ENCODE measurements around the gene C22orf15. TPM values are rescaled to one million over a fixed set of nuclear protein-coding genes. Genes with fewer than 3 reads are reported as not detected.
"Not testable (repeated sequence)": the region's sequence is repeated elsewhere in the genome, so short reads cannot be mapped to it uniquely, and the experiment has no call there.

C22orf15 gene
- total RNA-seq, 1 donor from 2014 or later: not detected

DNA sequence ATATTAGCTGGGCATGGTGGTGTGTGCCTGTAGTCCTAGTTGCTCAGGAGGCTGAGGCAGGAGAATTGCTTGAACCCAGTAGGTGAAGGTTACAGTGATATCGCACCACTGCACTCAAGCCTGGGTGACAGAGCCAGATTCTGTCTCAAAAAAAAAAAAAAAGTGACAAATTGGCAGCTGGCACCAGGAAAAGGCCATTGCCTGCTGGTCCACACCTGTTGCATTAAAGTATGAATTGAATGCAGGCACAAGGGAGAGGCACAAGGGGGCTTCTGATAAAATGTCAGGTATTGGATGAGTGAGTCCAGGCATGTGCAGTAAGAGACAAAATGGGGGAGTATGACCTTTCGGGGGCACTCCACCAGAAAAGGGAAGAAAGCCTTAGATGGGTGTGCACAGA lies 40.1 kb upstream of the C22orf15 start:
- Histone ChIP-seq H3K9ac (ENCODE audit: low read depth in 1 of 3, low read length in 3 of 3) (no peak overlapping the region), H3K9me3 (ENCODE audit: control insufficient read depth in 3 of 3, low read length in 3 of 3) (no peaks in the 10 kb centered on the region), H3K27me3 (ENCODE audit: control insufficient read depth in 3 of 3, insufficient read depth in 3 of 3, low read length in 3 of 3) (no peaks in the 10 kb centered on the region), H3K4me1 (ENCODE audit: control insufficient read depth in 3 of 3, insufficient read depth in 3 of 3, low read length in 3 of 3) (peaks cover 0 to 4% (median under 1%) of the 10 kb centered on the region in 3 donors), H3K27ac (ENCODE audit: low read depth, low read length) (no peak overlapping the region), H3K4me3 (ENCODE audit: low read length in 3 of 3) (no peak overlapping the region), H3K36me3 (ENCODE audit: control insufficient read depth in 3 of 3, insufficient read depth in 3 of 3, low read length in 3 of 3) (no peaks in the 10 kb centered on the region)

DNA sequence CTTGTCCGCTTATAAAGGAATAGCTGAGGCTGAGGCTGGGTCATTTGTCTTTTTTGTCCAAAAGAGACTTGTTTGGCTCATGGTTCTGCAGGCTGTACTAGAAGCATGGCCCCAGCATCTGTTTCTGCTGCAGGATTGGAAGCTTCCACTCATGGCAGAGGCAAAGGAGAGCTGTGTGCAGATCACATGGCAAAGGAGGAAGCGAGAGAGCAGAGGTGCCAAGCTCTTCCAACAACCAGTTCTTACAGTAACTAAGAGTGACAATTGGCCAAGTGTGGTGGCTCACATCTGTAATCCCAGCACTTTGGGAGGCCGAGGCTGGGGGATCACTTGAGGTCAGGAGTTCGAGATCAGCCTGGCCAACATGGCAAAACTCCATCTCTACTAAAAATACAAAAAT lies 34.7 kb upstream of the C22orf15 start:
- not testable (repeated sequence) for H3K9me3 ChIP-seq (ENCODE audit: control insufficient read depth in 3 of 3, low read length in 3 of 3); H3K4me1 ChIP-seq (ENCODE audit: control insufficient read depth in 3 of 3, insufficient read depth in 3 of 3, low read length in 3 of 3); H3K27ac ChIP-seq (ENCODE audit: low read depth, low read length)

DNA sequence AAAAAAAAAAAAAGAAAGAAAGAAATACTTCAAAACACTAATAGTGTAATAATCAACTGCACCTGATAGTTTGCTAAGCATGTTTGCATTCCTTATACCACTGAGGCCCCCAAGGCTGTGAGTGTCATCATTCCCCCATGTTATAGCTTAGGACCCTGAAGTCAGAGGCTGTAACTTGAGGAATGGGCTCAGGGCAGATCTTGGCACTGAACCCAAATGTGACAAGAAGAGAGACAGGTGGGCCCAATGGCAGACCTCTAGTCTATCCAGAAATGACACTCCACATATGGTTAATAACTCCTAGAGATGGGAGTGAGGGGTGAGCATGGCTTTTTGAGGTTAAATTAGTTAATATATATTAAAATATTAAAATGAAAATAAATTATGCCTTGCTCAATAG lies 25.1 kb upstream of the C22orf15 start:
- Histone ChIP-seq H3K9ac (ENCODE audit: low read depth in 1 of 3, low read length in 3 of 3) (no peak overlapping the region), H3K4me1 (ENCODE audit: control insufficient read depth in 3 of 3, insufficient read depth in 3 of 3, low read length in 3 of 3) (peaks cover 7 to 12% (median 7%) of the 10 kb centered on the region in 3 donors), H3K9me3 (ENCODE audit: control insufficient read depth in 3 of 3, low read length in 3 of 3) (no peaks in the 10 kb centered on the region), H3K27ac (ENCODE audit: low read depth, low read length) (no peak overlapping the region), H3K4me3 (ENCODE audit: low read length in 3 of 3) (no peak overlapping the region), H3K36me3 (ENCODE audit: control insufficient read depth in 3 of 3, insufficient read depth in 3 of 3, low read length in 3 of 3) (peaks cover 0 to 5% (median 3%) of the 10 kb centered on the region in 3 donors), H3K27me3 (ENCODE audit: control insufficient read depth in 3 of 3, insufficient read depth in 3 of 3, low read length in 3 of 3) (no peaks in the 10 kb centered on the region)

More for the DNA sequence above, 34.7 kb upstream of the C22orf15 start:
- not testable (repeated sequence) for H3K9ac ChIP-seq (ENCODE audit: low read depth in 1 of 3, low read length in 3 of 3); H3K36me3 ChIP-seq (ENCODE audit: control insufficient read depth in 3 of 3, insufficient read depth in 3 of 3, low read length in 3 of 3); H3K27me3 ChIP-seq (ENCODE audit: control insufficient read depth in 3 of 3, insufficient read depth in 3 of 3, low read length in 3 of 3); H3K4me3 ChIP-seq (ENCODE audit: low read length in 3 of 3)

DNA sequence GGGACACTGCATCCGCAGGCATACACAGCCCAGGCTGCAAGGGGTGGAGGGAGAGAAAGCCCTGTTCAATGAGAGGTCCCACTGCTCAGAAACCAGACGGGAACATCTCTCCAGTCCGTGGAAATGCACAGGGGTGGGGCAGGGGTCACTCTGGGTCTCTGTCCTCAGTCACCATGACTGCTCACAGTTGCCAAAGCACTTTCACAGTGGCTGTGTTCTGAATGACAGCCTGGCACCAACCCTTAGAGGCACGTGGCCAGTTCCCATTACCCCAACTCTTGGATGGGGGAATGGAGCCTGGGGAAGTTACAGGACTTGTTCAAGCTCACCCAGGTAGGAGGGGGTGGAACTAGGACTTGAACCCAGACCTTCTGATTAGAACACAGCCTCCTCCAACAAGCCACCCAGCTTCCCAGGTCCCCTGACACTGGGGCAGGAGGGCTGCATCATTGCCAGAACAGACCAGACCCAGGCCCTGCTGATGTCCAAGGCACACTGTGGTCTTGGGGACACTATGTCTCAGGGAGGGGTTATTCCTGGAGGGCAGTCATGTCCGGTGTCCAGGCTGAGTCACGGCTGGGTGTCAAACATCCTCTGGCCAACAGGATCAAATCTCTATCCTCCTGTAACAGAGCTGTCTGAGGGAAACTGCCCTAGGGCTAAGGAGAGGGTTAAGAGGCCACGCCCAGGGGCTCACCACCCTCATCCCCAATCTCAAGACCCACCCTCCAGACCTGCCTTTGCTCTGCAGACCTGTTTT lies 20.1 kb upstream of the C22orf15 start:
- Histone ChIP-seq H3K4me1 (ENCODE audit: control insufficient read depth in 3 of 3, insufficient read depth in 3 of 3, low read length in 3 of 3) (peaks cover 18 to 26% (median 20%) of the 10 kb centered on the region in 3 donors), H3K9ac (ENCODE audit: low read depth in 1 of 3, low read length in 3 of 3) (peak overlapping the region; percentile 40 to 60 (median 40)), H3K36me3 (ENCODE audit: control insufficient read depth in 3 of 3, insufficient read depth in 3 of 3, low read length in 3 of 3) (peaks cover 15 to 29% (median 25%) of the 10 kb centered on the region in 3 donors), H3K27ac (ENCODE audit: low read depth, low read length) (peak overlapping the region; percentile 64), H3K4me3 (ENCODE audit: low read length in 3 of 3) (peak overlapping the region in 2 of 3 donors; percentile 3), H3K27me3 (ENCODE audit: control insufficient read depth in 3 of 3, insufficient read depth in 3 of 3, low read length in 3 of 3) (no peaks in the 10 kb centered on the region), H3K9me3 (ENCODE audit: control insufficient read depth in 3 of 3, low read length in 3 of 3) (no peaks in the 10 kb centered on the region)

DNA sequence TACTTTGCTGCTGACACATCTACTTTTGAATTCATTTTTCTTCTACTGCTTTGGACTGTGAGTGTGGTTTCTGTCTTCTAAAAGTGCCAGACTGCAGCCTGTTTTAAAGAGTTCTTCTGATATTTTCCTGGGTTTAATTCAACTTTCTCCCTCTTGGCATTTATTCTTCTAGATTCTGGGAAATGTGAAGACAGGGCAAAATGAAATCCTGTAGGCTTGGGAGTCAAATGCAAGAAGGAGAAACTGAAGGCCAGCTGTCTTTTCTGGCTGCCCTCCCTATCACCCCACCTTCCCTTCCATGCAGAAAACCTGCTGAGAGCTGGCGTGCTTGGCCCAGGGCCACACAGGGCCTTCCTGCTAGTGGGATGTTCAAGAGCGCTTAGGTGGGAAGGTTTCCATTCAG lies 19.5 kb upstream of the C22orf15 start:
- H3K27me3 ChIP-seq (ENCODE audit: control insufficient read depth in 3 of 3, insufficient read depth in 3 of 3, low read length in 3 of 3): no peaks in the 10 kb centered on the region
- H3K36me3 ChIP-seq (ENCODE audit: control insufficient read depth in 3 of 3, insufficient read depth in 3 of 3, low read length in 3 of 3): peaks cover 15 to 29% (median 25%) of the 10 kb centered on the region in 3 donors
- H3K4me3 ChIP-seq (ENCODE audit: low read length in 3 of 3): peak overlapping the region in 2 of 3 donors; percentile 3
- peaks cover 18 to 26% (median 20%) of the 10 kb centered on the region in 3 donors for H3K4me1 ChIP-seq (ENCODE audit: control insufficient read depth in 3 of 3, insufficient read depth in 3 of 3, low read length in 3 of 3)
- peak overlapping the region in 1 of 3 donors; percentile 60 for H3K9ac ChIP-seq (ENCODE audit: low read depth in 1 of 3, low read length in 3 of 3)
- H3K9me3 ChIP-seq (ENCODE audit: control insufficient read depth in 3 of 3, low read length in 3 of 3): no peaks in the 10 kb centered on the region
- peak overlapping the region; percentile 64 for H3K27ac ChIP-seq (ENCODE audit: low read depth, low read length)

DNA sequence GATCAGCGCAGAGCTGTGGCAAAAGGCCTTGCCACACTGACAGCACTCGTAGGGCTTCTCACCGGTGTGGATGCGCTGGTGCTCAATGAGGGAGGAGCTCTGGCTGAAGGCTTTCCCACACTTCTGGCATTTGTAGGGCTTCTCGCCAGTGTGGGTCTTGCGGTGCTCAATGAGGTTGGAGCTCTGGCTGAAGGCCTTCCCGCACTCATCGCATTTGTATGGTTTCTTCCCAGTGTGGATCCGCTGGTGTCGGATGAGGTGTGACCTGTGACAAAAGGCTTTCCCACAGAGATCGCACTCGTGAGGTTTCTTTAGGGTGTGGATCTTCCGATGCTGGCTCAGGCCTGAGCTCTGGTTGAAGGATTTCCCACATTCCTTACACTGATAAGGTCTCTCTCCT lies 18.8 kb upstream of the C22orf15 start:
- peaks cover 15 to 29% (median 25%) of the 10 kb centered on the region in 3 donors for H3K36me3 ChIP-seq (ENCODE audit: control insufficient read depth in 3 of 3, insufficient read depth in 3 of 3, low read length in 3 of 3)
- H3K9me3 ChIP-seq (ENCODE audit: control insufficient read depth in 3 of 3, low read length in 3 of 3): no peaks in the 10 kb centered on the region
- H3K27ac ChIP-seq (ENCODE audit: low read depth, low read length): no peak overlapping the region
- H3K9ac ChIP-seq (ENCODE audit: low read depth in 1 of 3, low read length in 3 of 3): peak overlapping the region in 1 of 3 donors; percentile 60
- H3K4me3 ChIP-seq (ENCODE audit: low read length in 3 of 3): no peak overlapping the region
- peaks cover 18 to 26% (median 20%) of the 10 kb centered on the region in 3 donors for H3K4me1 ChIP-seq (ENCODE audit: control insufficient read depth in 3 of 3, insufficient read depth in 3 of 3, low read length in 3 of 3)
- no peaks in the 10 kb centered on the region for H3K27me3 ChIP-seq (ENCODE audit: control insufficient read depth in 3 of 3, insufficient read depth in 3 of 3, low read length in 3 of 3)

DNA sequence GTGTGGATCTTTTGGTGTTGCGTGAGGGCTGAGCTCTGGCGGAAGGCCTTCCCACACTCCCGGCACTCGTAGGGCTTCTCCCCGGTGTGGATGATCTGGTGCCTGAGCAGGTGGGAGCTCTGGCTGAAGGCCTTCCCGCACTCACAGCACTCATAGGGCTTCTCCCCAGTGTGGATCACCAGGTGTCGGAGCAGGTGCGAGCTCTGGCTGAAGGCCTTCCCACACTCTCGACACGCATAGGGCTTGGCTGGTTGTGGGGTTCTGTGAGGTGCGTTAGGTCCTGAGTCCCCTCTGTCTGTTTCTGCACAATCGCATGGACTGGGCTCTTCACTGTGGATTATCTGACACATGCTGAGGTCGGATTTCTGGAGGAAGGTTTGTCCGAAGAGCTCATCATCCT lies 18.3 kb upstream of the C22orf15 start:
- H3K36me3 ChIP-seq (ENCODE audit: control insufficient read depth in 3 of 3, insufficient read depth in 3 of 3, low read length in 3 of 3): peaks cover 15 to 29% (median 25%) of the 10 kb centered on the region in 3 donors
- H3K27ac ChIP-seq (ENCODE audit: low read depth, low read length): no peak overlapping the region
- H3K4me1 ChIP-seq (ENCODE audit: control insufficient read depth in 3 of 3, insufficient read depth in 3 of 3, low read length in 3 of 3): peaks cover 18 to 26% (median 20%) of the 10 kb centered on the region in 3 donors
- H3K9ac ChIP-seq (ENCODE audit: low read depth in 1 of 3, low read length in 3 of 3): no peak overlapping the region
- H3K9me3 ChIP-seq (ENCODE audit: control insufficient read depth in 3 of 3, low read length in 3 of 3): no peaks in the 10 kb centered on the region
- H3K4me3 ChIP-seq (ENCODE audit: low read length in 3 of 3): no peak overlapping the region
- no peaks in the 10 kb centered on the region for H3K27me3 ChIP-seq (ENCODE audit: control insufficient read depth in 3 of 3, insufficient read depth in 3 of 3, low read length in 3 of 3)

DNA sequence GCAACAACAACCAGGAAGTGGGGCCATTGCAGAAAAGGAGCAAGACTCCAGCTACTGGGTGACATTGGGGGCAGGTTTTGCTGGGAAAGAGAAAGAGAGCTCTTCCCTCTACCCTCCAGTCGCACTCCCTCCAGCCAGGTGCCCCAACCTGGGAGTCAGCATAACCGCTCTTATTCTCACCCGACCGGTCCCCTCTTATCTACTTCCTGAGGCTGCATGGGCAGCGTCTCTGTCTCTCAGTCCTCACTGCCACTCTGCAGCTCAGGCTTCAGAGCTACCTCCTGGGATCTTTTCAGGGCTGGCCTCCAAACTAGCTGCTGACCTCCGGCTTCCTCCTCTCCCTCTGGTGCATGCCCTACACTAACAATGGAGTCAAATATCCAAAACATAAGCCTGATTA lies 17.0 kb upstream of the C22orf15 start:
- H3K4me1 ChIP-seq (ENCODE audit: control insufficient read depth in 3 of 3, insufficient read depth in 3 of 3, low read length in 3 of 3): peaks cover 18 to 31% (median 30%) of the 10 kb centered on the region in 3 donors
- no peaks in the 10 kb centered on the region for H3K27me3 ChIP-seq (ENCODE audit: control insufficient read depth in 3 of 3, insufficient read depth in 3 of 3, low read length in 3 of 3)
- no peak overlapping the region for H3K27ac ChIP-seq (ENCODE audit: low read depth, low read length)
- peaks cover 15 to 28% (median 25%) of the 10 kb centered on the region in 3 donors for H3K36me3 ChIP-seq (ENCODE audit: control insufficient read depth in 3 of 3, insufficient read depth in 3 of 3, low read length in 3 of 3)
- no peaks in the 10 kb centered on the region for H3K9me3 ChIP-seq (ENCODE audit: control insufficient read depth in 3 of 3, low read length in 3 of 3)
- H3K4me3 ChIP-seq (ENCODE audit: low read length in 3 of 3): no peak overlapping the region
- H3K9ac ChIP-seq (ENCODE audit: low read depth in 1 of 3, low read length in 3 of 3): no peak overlapping the region

DNA sequence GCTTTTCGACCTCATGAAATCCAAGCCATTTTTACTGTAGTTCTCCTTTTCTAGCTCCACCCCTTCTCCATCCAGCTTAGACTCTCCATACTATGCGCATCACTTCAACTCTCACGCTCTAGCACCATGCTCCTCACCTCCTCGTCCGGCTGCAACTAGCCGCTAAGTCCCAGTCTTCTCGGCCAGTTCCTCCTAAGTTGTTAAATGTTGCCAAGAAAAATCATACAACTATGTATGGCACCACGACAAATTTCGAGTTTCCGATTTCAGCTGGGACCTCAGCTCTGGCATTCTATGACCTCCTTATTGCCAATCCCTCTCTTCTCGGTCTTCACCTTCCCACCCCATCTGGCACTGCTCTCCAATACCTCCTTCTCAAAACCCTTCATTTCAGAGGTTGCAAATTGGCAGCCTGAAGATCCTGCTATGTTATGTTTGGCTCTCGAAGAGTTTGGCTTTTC lies 12.9 kb upstream of the C22orf15 start:
- H3K27ac ChIP-seq (ENCODE audit: low read depth, low read length): peak overlapping the region; percentile 79
- H3K4me3 ChIP-seq (ENCODE audit: low read length in 3 of 3): peak overlapping the region in 2 of 3 donors; percentile 56 to 84
- H3K27me3 ChIP-seq (ENCODE audit: control insufficient read depth in 3 of 3, insufficient read depth in 3 of 3, low read length in 3 of 3): no peaks in the 10 kb centered on the region
- no peak overlapping the region for H3K9ac ChIP-seq (ENCODE audit: low read depth in 1 of 3, low read length in 3 of 3)
- peaks cover 1 to 4% (median 3%) of the 10 kb centered on the region in 3 donors for H3K36me3 ChIP-seq (ENCODE audit: control insufficient read depth in 3 of 3, insufficient read depth in 3 of 3, low read length in 3 of 3)
- peaks cover 5 to 17% (median 11%) of the 10 kb centered on the region in 3 donors for H3K4me1 ChIP-seq (ENCODE audit: control insufficient read depth in 3 of 3, insufficient read depth in 3 of 3, low read length in 3 of 3)
- no peaks in the 10 kb centered on the region for H3K9me3 ChIP-seq (ENCODE audit: control insufficient read depth in 3 of 3, low read length in 3 of 3)

DNA sequence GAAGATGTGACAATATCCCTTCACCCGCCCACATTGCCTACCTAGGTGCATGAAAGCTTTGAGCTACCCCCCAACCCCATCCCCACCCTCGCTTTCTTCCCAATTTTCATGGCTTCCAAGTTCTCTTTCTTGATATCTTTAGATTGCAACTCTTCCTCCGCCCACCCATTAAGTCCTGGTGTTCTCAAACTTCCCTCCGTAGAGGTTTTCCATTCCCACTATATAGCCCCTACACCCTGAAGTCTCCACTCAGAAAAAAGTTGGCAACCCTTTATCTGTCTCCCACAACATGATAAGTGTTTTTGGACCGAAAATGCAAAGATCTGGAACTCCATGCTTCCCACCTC lies 12.4 kb upstream of the C22orf15 start:
- no peaks in the 10 kb centered on the region for H3K9me3 ChIP-seq (ENCODE audit: control insufficient read depth in 3 of 3, low read length in 3 of 3)
- peaks cover 5 to 17% (median 11%) of the 10 kb centered on the region in 3 donors for H3K4me1 ChIP-seq (ENCODE audit: control insufficient read depth in 3 of 3, insufficient read depth in 3 of 3, low read length in 3 of 3)
- H3K9ac ChIP-seq (ENCODE audit: low read depth in 1 of 3, low read length in 3 of 3): peak overlapping the region; percentile 75 to 84 (median 77)
- peak overlapping the region; percentile 79 for H3K27ac ChIP-seq (ENCODE audit: low read depth, low read length)
- H3K4me3 ChIP-seq (ENCODE audit: low read length in 3 of 3): peak overlapping the region; percentile 84 to 89 (median 84)
- H3K36me3 ChIP-seq (ENCODE audit: control insufficient read depth in 3 of 3, insufficient read depth in 3 of 3, low read length in 3 of 3): no peaks in the 10 kb centered on the region
- no peaks in the 10 kb centered on the region for H3K27me3 ChIP-seq (ENCODE audit: control insufficient read depth in 3 of 3, insufficient read depth in 3 of 3, low read length in 3 of 3)

Measured in skeletal muscle tissue (tissue), 4 donors.